PFSK-1 (cell line): ENCODE results near the gene VN1R2.

Source experiments
- FOXP2 ChIP-seq: optimal IDR thresholded peaks from 2 replicates; pipeline ENCODE3; 2011; ENCODE audit warnings: borderline replicate concordance, control low read depth, inconsistent platforms; ENCODE audit not compliant: insufficient read depth; ENCODE audit errors: extremely low read length, extremely low read depth
- POLR2AphosphoS5 ChIP-seq: IDR thresholded peaks from 2 replicates; pipeline ENCODE4 v1.6.1; 2012; ENCODE audit warnings: low read depth, mild to moderate bottlenecking, control low read depth, low read length, moderate library complexity
- REST ChIP-seq, 2 experiments: IDR thresholded peaks; 2 replicates each; pipeline versions ENCODE4 v1.6.1 to v1.8.0; 2011 to 2012; ENCODE audit warnings: low read depth in 2 of 2, low read length in 2 of 2, control low read depth in 1 of 2, inconsistent platforms in 1 of 2, mild to moderate bottlenecking in 1 of 2, moderate library complexity in 1 of 2; ENCODE audit not compliant: insufficient read depth in 1 of 2
- SIN3A ChIP-seq: IDR thresholded peaks from 2 replicates; pipeline ENCODE4 v1.6.1; 2012; ENCODE audit warnings: mild to moderate bottlenecking, low read length, moderate library complexity, borderline replicate concordance; ENCODE audit not compliant: insufficient read depth
- TAF1 ChIP-seq: IDR thresholded peaks from 2 replicates; pipeline ENCODE4 v1.6.1; 2012; ENCODE audit warnings: low read length, control low read depth, borderline replicate concordance; ENCODE audit not compliant: insufficient read depth

VN1R2 gene

GRCh38 chr19:53294786-53295441 lies 36.8 kb downstream of the VN1R2 start:
- TF ChIP-seq REST (IDR thresholded peaks at IDR 0.05; ENCODE audit: insufficient read depth in 1 of 2, low read depth in 2 of 2, low read length in 2 of 2), result no peak
- no peak for TF ChIP-seq TAF1
- no peak for TF ChIP-seq FOXP2
- TF ChIP-seq POLR2AphosphoS5, result no peak
- TF ChIP-seq SIN3A, result no peak

- TF ChIP-seq TAF1, result no peak
- TF ChIP-seq POLR2AphosphoS5, result no peak
- no peak for TF ChIP-seq FOXP2
- no peak for TF ChIP-seq SIN3A
- TF ChIP-seq REST (IDR thresholded peaks at IDR 0.05; ENCODE audit: insufficient read depth in 1 of 2, low read depth in 2 of 2, low read length in 2 of 2), result no peak
These were observed 50.3 kb downstream of the VN1R2 start for GRCh38 chr19:53308339-53308811.
